ENCODE results near the gene MPP2.
"Not testable (repeated sequence)": the region's sequence is repeated elsewhere in the genome, so short reads cannot be mapped to it uniquely, and the experiment has no call there.

MPP2 gene

GRCh38 chr17:43928609-43929008 lies 21.3 kb upstream of the MPP2 start:
- no peak for DNase-seq

GRCh38 chr17:43927929-43928328 lies 20.6 kb upstream of the MPP2 start:
- DNase-seq, result not testable (repeated sequence)

GRCh38 chr17:43927060-43927864 lies 19.9 kb upstream of the MPP2 start:
- DNase-seq, result no peak

- DNase-seq, result no peak
These were observed 17.2 kb upstream of the MPP2 start for GRCh38 chr17:43924558-43924957.

GRCh38 chr17:43920500-43921095 lies 13.3 kb upstream of the MPP2 start:
- no peak for DNase-seq

GRCh38 chr17:43918026-43918389 lies 10.7 kb upstream of the MPP2 start:
- DNase-seq, result no peak

- DNase-seq, result no peak
These were observed 10.2 kb upstream of the MPP2 start for GRCh38 chr17:43917348-43918025.

GRCh38 chr17:43917016-43917347 lies 9.6 kb upstream of the MPP2 start:
- no peak for DNase-seq

GRCh38 chr17:43916385-43916784 lies 9.0 kb upstream of the MPP2 start:
- DNase-seq, result no peak

- no peak for DNase-seq
These were observed 8.2 kb upstream of the MPP2 start for GRCh38 chr17:43915559-43915958.

- DNase-seq, result no peak
These were observed 7.1 kb upstream of the MPP2 start for GRCh38 chr17:43914451-43914850.

GRCh38 chr17:43913584-43913983 lies 6.2 kb upstream of the MPP2 start:
- DNase-seq, result no peak

- no peak for DNase-seq
These were observed 5.4 kb upstream of the MPP2 start for GRCh38 chr17:43912635-43913304.

GRCh38 chr17:43911904-43912303 lies 4.6 kb upstream of the MPP2 start:
- DNase-seq, result no peak

- DNase-seq, result no peak
These were observed 2.3 kb upstream of the MPP2 start for GRCh38 chr17:43909537-43910231.

GRCh38 chr17:43907998-43908721 lies 824 bp upstream of the MPP2 start:
- no peak for DNase-seq

GRCh38 chr17:43906951-43907424 lies 348 bp downstream of the MPP2 start:
- no peak for DNase-seq

GRCh38 chr17:43905985-43906852 lies 1.1 kb downstream of the MPP2 start:
- no peak for DNase-seq

GRCh38 chr17:43905400-43905984 lies 1.8 kb downstream of the MPP2 start:
- DNase-seq, result no peak

- DNase-seq, result no peak
These were observed 5.3 kb downstream of the MPP2 start for GRCh38 chr17:43901861-43902589.

Data from NK-92 treated with Interleukin-12 subunit alpha and Interleukin-12 subunit beta, amount 100 ng/mL, for 24 hours (cell line).